ENCODE measurements around the gene CYFIP2. TPM values are rescaled to one million over a fixed set of nuclear protein-coding genes. Genes with fewer than 3 reads are reported as not detected.

The CYFIP2 gene
- total and polyA plus RNA-seq, 10 of the 15 experiments (the other 5 are each of a cell fraction or from before 2014, with no cell fraction given), result 43.4 to 173 (median 96.0) TPM

- TF ChIP-seq ASH2L (IDR thresholded peaks at IDR 0.05; ENCODE audit: borderline replicate concordance, low read depth) (no peak), RELA (IDR thresholded peaks at IDR 0.05; ENCODE audit: borderline replicate concordance, partially characterized antibody) (no peak), ZNF384 (IDR thresholded peaks at IDR 0.05; ENCODE audit: borderline replicate concordance, low read depth, low read length) (no peak), E2F8 (IDR thresholded peaks at IDR 0.05; ENCODE audit: low read depth, partially characterized antibody) (no peak), PBX3 (IDR thresholded peaks at IDR 0.05; ENCODE audit: insufficient replicate concordance, low read depth, low read length) (no peak), CREM (IDR thresholded peaks at IDR 0.05; ENCODE audit: low read depth) (no peak), CHD1 (IDR thresholded peaks at IDR 0.05; ENCODE audit: low read depth, low read length) (no peak), JUND (IDR thresholded peaks at IDR 0.05; ENCODE audit: low read depth, low read length) (no peak), RELB (IDR thresholded peaks at IDR 0.05; ENCODE audit: low read depth) (no peak)
These were observed 177.2 kb downstream of the CYFIP2 start (continued) for GRCh38 chr5:157443041-157443549.
